ENCODE measurements around the gene BCAS3.

GRCh38 chr17:60941571-60941970 lies 263.9 kb downstream of the BCAS3 start:
- TF ChIP-seq POU2F2 (IDR thresholded peaks at IDR 0.05; ENCODE audit: low read depth, low read length) (no peak), POLR2AphosphoS5 (IDR thresholded peaks at IDR 0.05; ENCODE audit: low read depth, low read length) (no peak)
